H1 (cell line): ENCODE measurements around the gene HTR1D. TPM values are rescaled to one million over a fixed set of nuclear protein-coding genes. Genes with fewer than 3 reads are reported as not detected.

Source experiments
- CTCF ChIA-PET: fragments of 300-600 bp; sonication (Branson Sonifier 250); formaldehyde crosslinking; loops from one replicate; lab custom pipeline; 2021; ENCODE audit not compliant: partially characterized antibody; lab: Charles Lee
- POLR2A ChIA-PET: fragments of 300-600 bp; sonication (Branson Sonifier 250); formaldehyde crosslinking; loops from one replicate; lab custom pipeline; 2021; ENCODE audit warnings: inconsistent platforms; ENCODE audit not compliant: partially characterized antibody; lab: Charles Lee
- DNase-seq, 2 experiments: peaks; one replicate each; pipeline versions ENCODE4 v3.0.0 to v3.0.0-alpha.2; 2010 to 2022; ENCODE audit warnings: low spot score in 2 of 2, low read depth in 1 of 2, mixed read lengths in 1 of 2
- FAIRE-seq: peaks from 2 replicates; lab custom pipeline; 2011; peaks lifted over from hg19 to GRCh38; lab: Jason Lieb, UNC
- H2AFZ ChIP-seq: 2 replicates; pipeline ENCODE4 v1.8.1; 2012; ENCODE audit warnings: low read length, inconsistent platforms
- H2AK5ac ChIP-seq: 2 replicates; pipeline ENCODE4 v1.6.1; 2013; ENCODE audit warnings: low read depth, low read length
- H2BK120ac ChIP-seq: replicated peaks from 2 replicates; pipeline ENCODE3; 2013; ENCODE audit warnings: low read depth, low read length, inconsistent platforms
- H2BK12ac ChIP-seq: 2 replicates; pipeline ENCODE4 v1.6.1; 2013; ENCODE audit warnings: low read depth, low read length
- H2BK15ac ChIP-seq: 2 replicates; pipeline ENCODE4 v1.6.1; 2013; ENCODE audit warnings: low read length
- H2BK20ac ChIP-seq: 2 replicates; pipeline ENCODE4 v1.6.1; 2013; ENCODE audit warnings: low read length
- H2BK5ac ChIP-seq: 2 replicates; pipeline ENCODE4 v1.6.1; 2013; ENCODE audit warnings: low read depth, low read length
- H3K14ac ChIP-seq: 2 replicates; pipeline ENCODE4 v1.6.1; 2013; ENCODE audit warnings: inconsistent platforms; ENCODE audit not compliant: insufficient read length
- H3K18ac ChIP-seq: 2 replicates; pipeline ENCODE4 v1.6.1; 2013; ENCODE audit warnings: low read length; ENCODE audit errors: extremely low read depth
- H3K23ac ChIP-seq: 2 replicates; pipeline ENCODE4 v1.6.1; 2013; ENCODE audit warnings: inconsistent platforms; ENCODE audit not compliant: insufficient read length
- H3K23me2 ChIP-seq: 2 replicates; pipeline ENCODE4 v1.6.1; 2013; ENCODE audit warnings: low read depth, low read length
- H3K27ac ChIP-seq: 2 replicates; pipeline ENCODE4 v1.6.1; 2011; ENCODE audit warnings: low read depth, low read length, inconsistent platforms
- H3K27me3 ChIP-seq, 4 experiments: replicated peaks in 1 of 4; 1 replicate in 1 of 4; 2 replicates in 3 of 4; pipeline versions ENCODE4 v1.6.1 to v1.8.1; 2011 to 2013; ENCODE audit warnings: low read length in 3 of 4, mild to moderate bottlenecking in 3 of 4, inconsistent platforms in 2 of 4, mixed read lengths in 2 of 4, moderate library complexity in 1 of 4; ENCODE audit not compliant: control insufficient read depth in 3 of 4, insufficient read depth in 3 of 4; ENCODE audit errors: extremely low read depth in 1 of 4
- H3K36me3 ChIP-seq, 4 experiments: 2 replicates each; pipeline versions ENCODE4 v1.6.1 to v1.8.1; 2011 to 2013; ENCODE audit warnings: mild to moderate bottlenecking in 4 of 4, low read length in 3 of 4, moderate library complexity in 2 of 4, control low read depth in 1 of 4, inconsistent platforms in 1 of 4; ENCODE audit not compliant: insufficient read depth in 4 of 4, control insufficient read depth in 2 of 4
- H3K4ac ChIP-seq: replicated peaks from 2 replicates; pipeline ENCODE3; 2013; ENCODE audit warnings: low read length, low read depth, mixed read lengths, inconsistent platforms; ENCODE audit not compliant: insufficient read length
- H3K4me1 ChIP-seq, 4 experiments: replicated peaks in 1 of 4; 1 replicate in 1 of 4; 2 replicates in 3 of 4; pipeline versions ENCODE4 v1.6.1 to v1.8.1; 2011 to 2013; ENCODE audit warnings: low read length in 3 of 4, inconsistent platforms in 2 of 4, mixed read lengths in 1 of 4; ENCODE audit not compliant: insufficient read depth in 4 of 4, control insufficient read depth in 3 of 4
- H3K4me2 ChIP-seq, 2 experiments: 2 replicates each; pipeline versions ENCODE4 v1.6.1 to v1.8.1; 2011 to 2013; ENCODE audit warnings: low read depth in 2 of 2, low read length in 2 of 2, control low read depth in 1 of 2, inconsistent platforms in 1 of 2, mild to moderate bottlenecking in 1 of 2; ENCODE audit not compliant: insufficient read depth in 1 of 2
- H3K4me3 ChIP-seq, 4 experiments: fragments of 200-600, 300-600 bp in 1 of 4; sonication (generic), shearing (Covaris generic), sonication (Bioruptor Twin) in 1 of 4; 2 replicates each; pipeline versions ENCODE4 v1.5.1 to v1.8.1; 2011 to 2016; ENCODE audit warnings: low read length in 4 of 4, low read depth in 3 of 4, control low read depth in 2 of 4, inconsistent platforms in 2 of 4, mild to moderate bottlenecking in 2 of 4, mixed read lengths in 1 of 4, moderate library complexity in 1 of 4; ENCODE audit not compliant: insufficient read depth in 2 of 4; ENCODE audit errors: extremely low read depth in 1 of 4
- H3K56ac ChIP-seq: replicated peaks from 2 replicates; pipeline ENCODE3; 2013; ENCODE audit warnings: low read depth, mild to moderate bottlenecking, mixed read lengths, low read length, inconsistent platforms; ENCODE audit not compliant: insufficient read length
- H3K79me1 ChIP-seq: 2 replicates; pipeline ENCODE4 v1.6.1; 2013; ENCODE audit warnings: low read depth, low read length, control low read depth
- H3K79me2 ChIP-seq, 2 experiments: 2 replicates each; pipeline versions ENCODE4 v1.6.1 to v1.8.1; 2012 to 2013; ENCODE audit warnings: low read length in 2 of 2, mild to moderate bottlenecking in 2 of 2, inconsistent platforms in 1 of 2; ENCODE audit not compliant: insufficient read depth in 2 of 2, control insufficient read depth in 1 of 2
- H3K9ac ChIP-seq, 4 experiments: replicated peaks in 1 of 4; 1 replicate in 1 of 4; 2 replicates in 3 of 4; pipeline versions ENCODE4 v1.6.1 to v1.8.1; 2011 to 2013; ENCODE audit warnings: low read depth in 3 of 4, low read length in 3 of 4, control low read depth in 2 of 4, mild to moderate bottlenecking in 2 of 4, moderate library complexity in 2 of 4, inconsistent platforms in 1 of 4; ENCODE audit errors: extremely low read depth in 1 of 4
- H3K9me3 ChIP-seq, 2 experiments: 2 replicates each; pipeline versions ENCODE4 v1.6.1 to v1.8.1; 2012 to 2013; ENCODE audit warnings: mild to moderate bottlenecking in 2 of 2, moderate library complexity in 2 of 2, control low read depth in 1 of 2, inconsistent platforms in 1 of 2, low read depth in 1 of 2, low read length in 1 of 2, mixed read lengths in 1 of 2; ENCODE audit not compliant: insufficient read depth in 2 of 2
- H4K20me1 ChIP-seq, 2 experiments: replicated peaks in 1 of 2; 2 replicates each; pipeline versions ENCODE3 to v1.8.1; 2011 to 2013; ENCODE audit warnings: inconsistent platforms in 2 of 2, low read length in 2 of 2, mild to moderate bottlenecking in 1 of 2; ENCODE audit not compliant: insufficient read depth in 2 of 2, control insufficient read depth in 1 of 2
- H4K5ac ChIP-seq: 2 replicates; pipeline ENCODE4 v1.6.1; 2013; ENCODE audit warnings: low read length, low read depth, mixed read lengths, inconsistent platforms; ENCODE audit not compliant: insufficient read length
- H4K8ac ChIP-seq: 2 replicates; pipeline ENCODE4 v1.8.0; 2013; ENCODE audit warnings: mild to moderate bottlenecking, moderate library complexity, low read length, inconsistent platforms; ENCODE audit not compliant: insufficient read depth; ENCODE audit errors: extremely low read depth
- H4K91ac ChIP-seq: replicated peaks from 2 replicates; pipeline ENCODE3; 2013; ENCODE audit warnings: low read length, mixed read lengths, inconsistent platforms; ENCODE audit not compliant: insufficient read length
- ASH2L ChIP-seq: fragments of 200-600, 300-600 bp; sonication (generic); IDR thresholded peaks from one replicate; pipeline ENCODE4 v1.7.1; 2017; ENCODE audit warnings: low read length
- BACH1 ChIP-seq: IDR thresholded peaks from 2 replicates; pipeline ENCODE4 v1.6.1; 2012; ENCODE audit warnings: low read length, improper control_type of control experiment
- CHD1 ChIP-seq: IDR thresholded peaks from 2 replicates; pipeline ENCODE4 v1.6.1; 2012; ENCODE audit warnings: low read depth, low read length, improper control_type of control experiment
- HDAC2 ChIP-seq, 2 experiments: fragments of 300-600 bp in 1 of 2; sonication (generic) in 1 of 2; IDR thresholded peaks; 2 replicates each; pipeline ENCODE4 v1.6.1; 2011 to 2012; ENCODE audit warnings: low read depth in 2 of 2, low read length in 2 of 2, mild to moderate bottlenecking in 2 of 2, moderate library complexity in 2 of 2, borderline replicate concordance in 1 of 2, inconsistent platforms in 1 of 2
- JUN ChIP-seq: IDR thresholded peaks from 2 replicates; pipeline ENCODE4 v1.6.1; 2011; ENCODE audit warnings: low read depth, mild to moderate bottlenecking, improper control_type of control experiment, low read length
- JUND ChIP-seq: IDR thresholded peaks from 2 replicates; pipeline ENCODE4 v1.6.1; 2011; ENCODE audit warnings: mild to moderate bottlenecking, improper control_type of control experiment, low read length
- MAFK ChIP-seq: IDR thresholded peaks from 2 replicates; pipeline ENCODE4 v1.6.1; 2012; ENCODE audit warnings: low read depth, mild to moderate bottlenecking, improper control_type of control experiment, low read length
- NRF1 ChIP-seq: IDR thresholded peaks from 2 replicates; pipeline ENCODE4 v1.6.1; 2011; ENCODE audit warnings: mild to moderate bottlenecking, low read depth, low read length, improper control_type of control experiment
- POLR2AphosphoS5 ChIP-seq: IDR thresholded peaks from 2 replicates; pipeline ENCODE4 v1.6.1; 2011; ENCODE audit warnings: low read depth, low read length
- SRF ChIP-seq: IDR thresholded peaks from 2 replicates; pipeline ENCODE4 v1.6.1; 2011; ENCODE audit warnings: mild to moderate bottlenecking, low read depth, low read length, moderate library complexity
- TEAD4 ChIP-seq: IDR thresholded peaks from 2 replicates; pipeline ENCODE4 v1.6.1; 2012; ENCODE audit warnings: low read depth, low read length, inconsistent platforms, mixed read lengths
- WGBS, 2 experiments: shearing (Covaris generic) in 1 of 2; methylation state at CpG; one replicate each; pipeline versions ENCODE4 v1.1.6 to v1.1.7; 2013 to 2015; ENCODE audit warnings: low lambda C conversion rate in 2 of 2, mixed read lengths in 2 of 2, inconsistent platforms in 1 of 2, low coverage in 1 of 2, missing lambda C conversion rate in 1 of 2; ENCODE audit not compliant: insufficient replicate concordance in 2 of 2, insufficient coverage in 1 of 2, insufficient read length in 1 of 2; ENCODE audit errors: extremely low coverage in 1 of 2, missing lambda C conversion rate in 1 of 2; 5-methylcytosine and 5-hydroxymethylcytosine counted together
- polyA plus RNA-seq, 7 experiments: library from polyadenylated mRNA; depleted of rRNA in 3 of 7; stranded (reverse) in 5 of 7; unstranded in 2 of 7; fragments of >200 nt in 5 of 7; fragments of 200-250 nt in 2 of 7; gene quantifications; 1 replicate in 5 of 7; 2 replicates in 1 of 7; 4 replicates in 1 of 7; pipeline versions ENCODE4 v1.2.1 to v1.2.3, GENCODE V29; 2011 to 2013; ENCODE audit warnings: missing spikeins in 2 of 7, mixed read lengths in 2 of 7
- total RNA-seq: library from RNA; stranded (reverse); fragmentation: NEBNext Ultra II Directional; extraction: Animal tissue kit (Norgen Biotek cat#: 25700); gene quantifications from 2 replicates; pipeline ENCODE4 v1.2.1, GENCODE V29; 2021
- TF ChIP-seq, protein P1 (sequence below): IDR thresholded peaks from 2 replicates; pipeline ENCODE4 v1.6.1; 2011; ENCODE audit warnings: low read depth, mild to moderate bottlenecking, low read length; ENCODE audit not compliant: insufficient read depth

The HTR1D gene
- total and polyA plus RNA-seq, 2 of the 8 experiments (the other 6 are each of a cell fraction or from before 2014, with no cell fraction given): 8.8 to 11.5 TPM

DNA sequence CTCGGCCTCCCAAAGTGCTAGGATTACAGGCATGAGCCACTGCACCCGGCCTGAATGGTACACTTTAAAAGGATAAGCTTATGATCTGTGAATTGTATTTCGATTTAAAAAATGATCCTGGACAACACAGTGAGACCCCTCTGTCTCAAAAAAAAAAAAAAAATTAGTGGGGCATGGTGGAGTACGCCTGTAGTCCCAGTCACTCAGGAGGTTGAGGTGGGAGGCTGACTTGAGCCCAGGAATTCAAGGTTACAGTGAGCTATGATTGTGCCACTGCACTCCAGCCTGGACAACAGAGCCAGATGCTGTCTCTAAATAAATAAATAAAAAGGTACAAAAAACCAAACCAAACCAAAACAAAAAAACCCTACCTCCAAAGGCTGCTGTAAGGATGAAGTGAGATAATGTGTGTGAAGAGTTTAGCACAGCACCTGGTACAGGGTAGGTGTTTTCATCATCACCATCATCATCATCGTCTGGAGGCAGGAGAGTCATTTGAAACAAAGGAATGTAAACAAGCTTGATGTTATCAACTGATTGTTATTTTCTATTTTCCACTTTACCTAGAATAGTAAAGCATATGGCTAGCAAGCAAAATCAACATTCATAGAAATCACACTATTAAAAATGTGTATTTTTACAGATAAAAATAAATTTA is 22.5 kb upstream of the HTR1D start:
- no peak overlapping the region for H4K8ac ChIP-seq
- H3K18ac ChIP-seq: no peak overlapping the region
- no peak overlapping the region for H3K9ac ChIP-seq
- H2BK15ac ChIP-seq: no peak overlapping the region
- H2BK20ac ChIP-seq: no peak overlapping the region
- H2BK12ac ChIP-seq: no peak overlapping the region
- no peaks in the 10 kb centered on the region for H3K23me2 ChIP-seq
- FAIRE-seq: no peak
- no peak overlapping the region for H3K4me2 ChIP-seq
- no peak overlapping the region for H2BK5ac ChIP-seq
- H3K27ac ChIP-seq: no peak overlapping the region
- H2AFZ ChIP-seq: no peak overlapping the region
- TF ChIP-seq SRF: no peak
- TF ChIP-seq, protein P1, sequence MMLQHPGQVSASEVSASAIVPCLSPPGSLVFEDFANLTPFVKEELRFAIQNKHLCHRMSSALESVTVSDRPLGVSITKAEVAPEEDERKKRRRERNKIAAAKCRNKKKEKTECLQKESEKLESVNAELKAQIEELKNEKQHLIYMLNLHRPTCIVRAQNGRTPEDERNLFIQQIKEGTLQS: no peak
- no peak for TF ChIP-seq POLR2AphosphoS5
- TF ChIP-seq JUND: no peak
- no peak for TF ChIP-seq NRF1
- no peak for TF ChIP-seq TEAD4
- no peak for TF ChIP-seq JUN
- no peak for TF ChIP-seq MAFK
- no peak for TF ChIP-seq ASH2L
- TF ChIP-seq CHD1: no peak
- TF ChIP-seq BACH1: no peak
- no peak for TF ChIP-seq HDAC2 (IDR thresholded peaks at IDR 0.05; ENCODE audit: borderline replicate concordance in 1 of 2, low read depth in 2 of 2, low read length in 2 of 2)
- H4K20me1 ChIP-seq: no peaks in the 10 kb centered on the region
- WGBS, 2 experiments: 87% methylated on average over 5 of the region's 5 CpGs; no CpG with 5 or more reads in 1 of the 2 experiments
- ChIA-PET POLR2A (interaction anchor here (1.4 to 1.5 kb wide), 2 partner anchors 10 to 16 kb away, joined by 4 read pairs; no protein-coding TSS in a partner anchor), CTCF (interaction anchor here (1.1 kb wide), 1 partner anchor 22 kb away, joined by 5 read pairs; the partner anchor contains the start of gene HTR1D)
- H3K23ac ChIP-seq: no peak overlapping the region
- no peaks in the 10 kb centered on the region for H3K9me3 ChIP-seq
- no peak overlapping the region for H4K5ac ChIP-seq
- H2AK5ac ChIP-seq: no peak overlapping the region
- peaks cover 0 to 2% (median 0%) of the 10 kb centered on the region in 4 experiments; a peak in 1 of 7 replicates for H3K4me1 ChIP-seq
- H3K79me1 ChIP-seq: no peaks in the 10 kb centered on the region
- no peak overlapping the region for H3K4me3 ChIP-seq
- H3K14ac ChIP-seq: no peak overlapping the region
- no peak overlapping the region for H2BK120ac ChIP-seq
- no peak overlapping the region for H3K56ac ChIP-seq
- H3K79me2 ChIP-seq: no peaks in the 10 kb centered on the region
- no peak overlapping the region for H4K91ac ChIP-seq
- no peak for DNase-seq
- H3K4ac ChIP-seq: no peak overlapping the region
- H3K36me3 ChIP-seq: no peaks in the 10 kb centered on the region
- H3K27me3 ChIP-seq: no peaks in the 10 kb centered on the region
